ENCODE results near the gene SLC12A7.
"Not testable (repeated sequence)": the region's sequence is repeated elsewhere in the genome, so short reads cannot be mapped to it uniquely, and the experiment has no call there.

SLC12A7 gene

GRCh38 chr5:1101961-1102713, 9.7 kb downstream of the SLC12A7 start:
- in situ Hi-C loops (cut with HindIII; ENCODE audit: low sequenced_read_pairs), result no loop called here

- in situ Hi-C loops (cut with HindIII; ENCODE audit: low sequenced_read_pairs), result no loop called here
Measured at GRCh38 chr5:1100664-1101574, 10.9 kb downstream of the SLC12A7 start.

GRCh38 chr5:1099926-1100663, 11.8 kb downstream of the SLC12A7 start:
- in situ Hi-C loops (cut with HindIII; ENCODE audit: low sequenced_read_pairs), result no loop called here

GRCh38 chr5:1098986-1099597, 12.8 kb downstream of the SLC12A7 start:
- in situ Hi-C loops (cut with HindIII; ENCODE audit: low sequenced_read_pairs), result no loop called here

GRCh38 chr5:1097988-1098385, 13.9 kb downstream of the SLC12A7 start:
- in situ Hi-C loops (cut with HindIII; ENCODE audit: low sequenced_read_pairs), result not testable (repeated sequence)

- in situ Hi-C loops (cut with HindIII; ENCODE audit: low sequenced_read_pairs), result no loop called here
Measured at GRCh38 chr5:1097381-1097987, 14.4 kb downstream of the SLC12A7 start.

- in situ Hi-C loops (cut with HindIII; ENCODE audit: low sequenced_read_pairs), result no loop called here
Measured at GRCh38 chr5:1096838-1097237, 15.0 kb downstream of the SLC12A7 start.

- in situ Hi-C loops (cut with HindIII; ENCODE audit: low sequenced_read_pairs), result no loop called here
Measured at GRCh38 chr5:1095990-1096363, 15.9 kb downstream of the SLC12A7 start.

GRCh38 chr5:1095302-1095989, 16.4 kb downstream of the SLC12A7 start:
- in situ Hi-C loops (cut with HindIII; ENCODE audit: low sequenced_read_pairs), result no loop called here

GRCh38 chr5:1094670-1095190, 17.1 kb downstream of the SLC12A7 start:
- in situ Hi-C loops (cut with HindIII; ENCODE audit: low sequenced_read_pairs), result no loop called here

- in situ Hi-C loops (cut with HindIII; ENCODE audit: low sequenced_read_pairs), result no loop called here
Measured at GRCh38 chr5:1093361-1093760, 18.5 kb downstream of the SLC12A7 start.

GRCh38 chr5:1092122-1092521, 19.7 kb downstream of the SLC12A7 start:
- in situ Hi-C loops (cut with HindIII; ENCODE audit: low sequenced_read_pairs), result no loop called here

- in situ Hi-C loops (cut with HindIII; ENCODE audit: low sequenced_read_pairs), result no loop called here
Measured at GRCh38 chr5:1091632-1092031, 20.2 kb downstream of the SLC12A7 start.

- in situ Hi-C loops (cut with HindIII; ENCODE audit: low sequenced_read_pairs), result no loop called here
Measured at GRCh38 chr5:1090538-1090937, 21.3 kb downstream of the SLC12A7 start.

- in situ Hi-C loops (cut with HindIII; ENCODE audit: low sequenced_read_pairs), result no loop called here
Measured at GRCh38 chr5:1089621-1090040, 22.2 kb downstream of the SLC12A7 start.

GRCh38 chr5:1089146-1089545, 22.7 kb downstream of the SLC12A7 start:
- in situ Hi-C loops (cut with HindIII; ENCODE audit: low sequenced_read_pairs), result no loop called here

GRCh38 chr5:1088726-1089125, 23.1 kb downstream of the SLC12A7 start:
- in situ Hi-C loops (cut with HindIII; ENCODE audit: low sequenced_read_pairs), result no loop called here

- in situ Hi-C loops (cut with HindIII; ENCODE audit: low sequenced_read_pairs), result no loop called here
Measured at GRCh38 chr5:1088031-1088430, 23.8 kb downstream of the SLC12A7 start.

GRCh38 chr5:1087428-1087827, 24.4 kb downstream of the SLC12A7 start:
- in situ Hi-C loops (cut with HindIII; ENCODE audit: low sequenced_read_pairs), result no loop called here

GRCh38 chr5:1086871-1087270, 25.0 kb downstream of the SLC12A7 start:
- in situ Hi-C loops (cut with HindIII; ENCODE audit: low sequenced_read_pairs), result no loop called here
